H9 (cell line): ENCODE measurements around the gene TM9SF4. TPM values are rescaled to one million over a fixed set of nuclear protein-coding genes. Genes with fewer than 3 reads are reported as not detected.
A peak's percentile ranks its signal among the peaks of the same experiment; 100 is the strongest.

Experiments
- DNase-seq: peaks from one replicate; pipeline ENCODE4 v3.0.0-alpha.2; 2017
- H2AFZ ChIP-seq: one replicate; pipeline ENCODE4 v1.6.1; 2013; ENCODE audit warnings: mild to moderate bottlenecking, low read length, control low read depth, moderate library complexity
- H2AK5ac ChIP-seq: 2 replicates; pipeline ENCODE4 v1.6.1; 2013; ENCODE audit warnings: low read length, control low read depth, mixed read lengths; ENCODE audit not compliant: insufficient read length
- H2BK120ac ChIP-seq: one replicate; pipeline ENCODE4 v1.6.1; 2013; ENCODE audit warnings: low read depth, mild to moderate bottlenecking, low read length, control low read depth, inconsistent platforms; ENCODE audit not compliant: poor library complexity, severe bottlenecking
- H2BK12ac ChIP-seq: 2 replicates; pipeline ENCODE4 v1.6.1; 2013; ENCODE audit warnings: low read length, control low read depth, mixed read lengths, low read depth; ENCODE audit not compliant: insufficient read length
- H2BK15ac ChIP-seq: 2 replicates; pipeline ENCODE4 v1.6.1; 2013; ENCODE audit warnings: low read depth, low read length, control low read depth
- H2BK20ac ChIP-seq: one replicate; pipeline ENCODE4 v1.6.1; 2013; ENCODE audit warnings: low read depth, mild to moderate bottlenecking, low read length, control low read depth, inconsistent platforms; ENCODE audit not compliant: poor library complexity, severe bottlenecking
- H2BK5ac ChIP-seq: 2 replicates; pipeline ENCODE4 v1.6.1; 2013; ENCODE audit warnings: low read length, control low read depth, mixed read lengths; ENCODE audit not compliant: insufficient read length
- H3K14ac ChIP-seq: 2 replicates; pipeline ENCODE4 v1.6.1; 2013; ENCODE audit warnings: low read length, control low read depth; ENCODE audit not compliant: insufficient read depth
- H3K18ac ChIP-seq: 2 replicates; pipeline ENCODE4 v1.6.1; 2013; ENCODE audit warnings: low read depth, mild to moderate bottlenecking, mixed read lengths, low read length, control low read depth; ENCODE audit not compliant: insufficient read length
- H3K23ac ChIP-seq: 2 replicates; pipeline ENCODE4 v1.6.1; 2013; ENCODE audit warnings: low read length, control low read depth, mixed read lengths, low read depth; ENCODE audit not compliant: insufficient read length
- H3K23me2 ChIP-seq: 2 replicates; pipeline ENCODE4 v1.6.1; 2013; ENCODE audit warnings: low read depth, mild to moderate bottlenecking, mixed read lengths, low read length, control low read depth; ENCODE audit not compliant: insufficient read length, poor library complexity, severe bottlenecking
- H3K27ac ChIP-seq: 2 replicates; pipeline ENCODE4 v1.5.1; 2013; ENCODE audit warnings: low read length, control low read depth, mixed read lengths, low read depth; ENCODE audit not compliant: insufficient read length
- H3K27me3 ChIP-seq: 2 replicates; pipeline ENCODE4 v1.6.1; 2013; ENCODE audit warnings: low read length, control low read depth, inconsistent platforms; ENCODE audit not compliant: insufficient read depth
- H3K4ac ChIP-seq: 2 replicates; pipeline ENCODE4 v1.6.1; 2013; ENCODE audit warnings: low read depth, mild to moderate bottlenecking, control low read depth, inconsistent platforms, low read length, moderate library complexity
- H3K4me1 ChIP-seq: 2 replicates; pipeline ENCODE4 v1.6.1; 2013; ENCODE audit warnings: low read length, control low read depth, inconsistent platforms; ENCODE audit not compliant: insufficient read depth
- H3K4me2 ChIP-seq: 2 replicates; pipeline ENCODE4 v1.6.1; 2013; ENCODE audit warnings: low read length, control low read depth, mixed read lengths; ENCODE audit not compliant: insufficient read length, insufficient read depth
- H3K56ac ChIP-seq: 2 replicates; pipeline ENCODE4 v1.6.1; 2013; ENCODE audit warnings: low read depth, mild to moderate bottlenecking, mixed read lengths, low read length, control low read depth; ENCODE audit not compliant: insufficient read length
- H3K79me1 ChIP-seq: 2 replicates; pipeline ENCODE4 v1.6.1; 2013; ENCODE audit warnings: low read depth, mild to moderate bottlenecking, moderate library complexity, low read length, control low read depth, inconsistent platforms; ENCODE audit not compliant: insufficient read depth, poor library complexity, severe bottlenecking
- H3K79me2 ChIP-seq: 2 replicates; pipeline ENCODE4 v1.6.1; 2013; ENCODE audit warnings: low read length, control low read depth, inconsistent platforms; ENCODE audit not compliant: insufficient read depth
- H3K9ac ChIP-seq: 2 replicates; pipeline ENCODE4 v1.6.1; 2013; ENCODE audit warnings: low read length, control low read depth, mixed read lengths; ENCODE audit not compliant: insufficient read length; ENCODE audit errors: extremely low read depth
- H3K9me3 ChIP-seq: one replicate; pipeline ENCODE4 v1.6.1; 2013; ENCODE audit warnings: low read depth, low read length, inconsistent platforms; ENCODE audit not compliant: control insufficient read depth
- H3T11ph ChIP-seq: one replicate; pipeline ENCODE4 v1.6.1; 2013; ENCODE audit warnings: mild to moderate bottlenecking, low read length, control low read depth, inconsistent platforms
- H4K20me1 ChIP-seq: one replicate; pipeline ENCODE4 v1.6.1; 2013; ENCODE audit not compliant: control insufficient read depth, insufficient read length, insufficient read depth
- H4K5ac ChIP-seq: 2 replicates; pipeline ENCODE4 v1.6.1; 2013; ENCODE audit warnings: low read depth, mild to moderate bottlenecking, mixed read lengths, low read length, control low read depth; ENCODE audit not compliant: insufficient read length
- H4K8ac ChIP-seq: replicated peaks from 2 replicates; pipeline ENCODE4 v1.6.1; 2013; ENCODE audit warnings: low read length, control low read depth, mixed read lengths, low read depth; ENCODE audit not compliant: insufficient read length
- H4K91ac ChIP-seq: 2 replicates; pipeline ENCODE4 v1.6.1; 2013; ENCODE audit warnings: low read depth, mild to moderate bottlenecking, moderate library complexity, mixed read lengths, low read length, control low read depth; ENCODE audit not compliant: insufficient read length
- H3K27ac Mint-ChIP-seq, 3 experiments: 2 replicates in 2 of 3; 3 replicates in 1 of 3; pipeline ENCODE4 v1.8.0; 2020 to 2021; ENCODE audit warnings: mixed read lengths in 3 of 3, mild to moderate bottlenecking in 1 of 3, moderate library complexity in 1 of 3
- H3K27me3 Mint-ChIP-seq: 2 replicates; pipeline ENCODE4 v1.8.0; 2021; ENCODE audit warnings: low read depth, mild to moderate bottlenecking, moderate library complexity, mixed read lengths
- H3K36me3 Mint-ChIP-seq, 3 experiments: 2 replicates in 2 of 3; 3 replicates in 1 of 3; pipeline ENCODE4 v1.8.0; 2020 to 2021; ENCODE audit warnings: low read depth in 3 of 3, mixed read lengths in 3 of 3; ENCODE audit not compliant: insufficient read depth in 1 of 3
- H3K4me1 Mint-ChIP-seq, 2 experiments: 2 replicates each; pipeline ENCODE4 v1.8.0; 2020; ENCODE audit warnings: mixed read lengths in 2 of 2
- H3K4me3 Mint-ChIP-seq, 2 experiments: 2 replicates in 1 of 2; 3 replicates in 1 of 2; pipeline ENCODE4 v1.8.0; 2020 to 2021; ENCODE audit warnings: mild to moderate bottlenecking in 2 of 2, mixed read lengths in 2 of 2, moderate library complexity in 1 of 2
- H3K9me3 Mint-ChIP-seq, 2 experiments: 2 replicates in 1 of 2; 3 replicates in 1 of 2; pipeline ENCODE4 v1.8.0; 2020; ENCODE audit warnings: mild to moderate bottlenecking in 2 of 2, mixed read lengths in 2 of 2, moderate library complexity in 1 of 2
- WGBS: extraction: QIAGEN DNeasy Blood & Tissue Kit; methylation state at CpG from one replicate; pipeline ENCODE4 v1.1.7; 2013; ENCODE audit warnings: missing lambda C conversion rate, low lambda C conversion rate, mixed read lengths; ENCODE audit not compliant: insufficient read length; ENCODE audit errors: extremely low coverage; 5-methylcytosine and 5-hydroxymethylcytosine counted together
- long read RNA-seq: library from polyadenylated mRNA; unstranded; transcript quantifications from one replicate; pipeline ENCODE4 v2.0.0, GENCODE V29; 2020
- total RNA-seq: library from RNA; stranded (reverse); gene quantifications from 2 replicates; pipeline ENCODE4 v1.2.1, GENCODE V29; 2021
- TF ChIP-seq, protein P1 (sequence below): fragments of 200-600 bp; sonication (generic); conservative IDR thresholded peaks from 3 replicates; pipeline ENCODE4 v1.8.0; 2021; ENCODE audit warnings: antibody characterized with exemption, mild to moderate bottlenecking

The TM9SF4 gene, protein sequence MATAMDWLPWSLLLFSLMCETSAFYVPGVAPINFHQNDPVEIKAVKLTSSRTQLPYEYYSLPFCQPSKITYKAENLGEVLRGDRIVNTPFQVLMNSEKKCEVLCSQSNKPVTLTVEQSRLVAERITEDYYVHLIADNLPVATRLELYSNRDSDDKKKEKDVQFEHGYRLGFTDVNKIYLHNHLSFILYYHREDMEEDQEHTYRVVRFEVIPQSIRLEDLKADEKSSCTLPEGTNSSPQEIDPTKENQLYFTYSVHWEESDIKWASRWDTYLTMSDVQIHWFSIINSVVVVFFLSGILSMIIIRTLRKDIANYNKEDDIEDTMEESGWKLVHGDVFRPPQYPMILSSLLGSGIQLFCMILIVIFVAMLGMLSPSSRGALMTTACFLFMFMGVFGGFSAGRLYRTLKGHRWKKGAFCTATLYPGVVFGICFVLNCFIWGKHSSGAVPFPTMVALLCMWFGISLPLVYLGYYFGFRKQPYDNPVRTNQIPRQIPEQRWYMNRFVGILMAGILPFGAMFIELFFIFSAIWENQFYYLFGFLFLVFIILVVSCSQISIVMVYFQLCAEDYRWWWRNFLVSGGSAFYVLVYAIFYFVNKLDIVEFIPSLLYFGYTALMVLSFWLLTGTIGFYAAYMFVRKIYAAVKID
- total RNA-seq: 59.4 and 62.3 TPM in 2 replicates
- long read RNA-seq, full-length matches to known transcripts: 167 of 342 reads
- long read RNA-seq, partial matches to known transcripts: 29 of 342 reads
- long read RNA-seq, other reads (novel, unspliced or antisense): 146 of 342 reads

DNA sequence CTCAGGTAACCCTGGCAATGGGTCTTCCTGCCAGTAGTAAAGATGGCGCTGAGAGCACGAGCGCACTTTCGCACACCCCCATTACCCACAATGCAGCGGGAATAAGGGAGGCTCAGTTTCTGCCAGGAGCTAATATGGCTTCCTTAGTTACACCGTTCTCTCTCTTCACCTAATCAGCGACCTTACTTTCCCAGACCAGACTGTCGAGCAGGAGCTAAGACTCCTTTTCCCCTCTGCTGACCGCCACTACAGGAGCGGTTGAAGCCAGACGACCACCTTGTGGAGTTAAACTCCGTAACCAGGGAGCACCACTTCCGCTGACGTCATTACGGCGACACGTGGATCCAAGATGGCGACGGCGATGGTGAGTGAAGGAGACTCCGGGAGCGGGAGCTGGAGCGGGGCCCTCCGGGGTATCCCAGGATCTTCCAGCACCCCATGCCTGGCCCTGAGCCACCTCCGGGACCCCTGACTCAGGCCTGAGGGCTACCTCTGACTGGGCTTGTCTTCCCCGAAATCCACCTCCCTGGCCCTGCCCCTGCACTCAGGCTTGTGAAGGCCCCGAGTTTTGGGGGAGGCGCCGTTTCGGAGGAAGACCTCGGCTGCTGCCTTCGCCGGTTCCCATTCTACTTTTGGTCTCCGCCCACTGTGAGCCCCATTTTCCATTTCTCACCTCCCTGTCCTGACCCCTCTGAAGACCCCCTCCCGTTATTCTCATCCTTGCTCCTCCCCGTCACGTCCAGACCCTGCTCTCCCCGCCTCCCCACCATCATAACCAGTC is at the start of gene TM9SF4:
Gene TM9SF4 (plus strand): TSS at position 323 of the 781 bp plus-strand sequence. CDS start 27 bp downstream, at position 350.
- no peaks in the 10 kb centered on the region for H4K20me1 ChIP-seq
- no peak within 1 kb of the TSS for H4K8ac ChIP-seq

More for the DNA sequence above, at the start of gene TM9SF4:
- H2BK120ac ChIP-seq: peak within 1 kb of the TSS; percentile 95
- peak within 1 kb of the TSS; percentile 87 for H3K9ac ChIP-seq
- Mint-ChIP-seq H3K4me1 (peaks cover 9 to 15% of the 10 kb centered on the region in 2 experiments), H3K27ac (peak within 1 kb of the TSS; percentile 100), H3K4me3 (peak within 1 kb of the TSS; percentile 99), H3K36me3 (peaks cover 0 to 6% (median 4%) of the 10 kb centered on the region in 3 experiments; a peak in 4 of 7 replicates), H3K9me3 (no peaks in the 10 kb centered on the region), H3K27me3 (peaks cover 7% of the 10 kb centered on the region)
- H3K79me1 ChIP-seq: no peaks in the 10 kb centered on the region
- H3K18ac ChIP-seq: peak within 1 kb of the TSS; percentile 99
- peak within 1 kb of the TSS; percentile 92 for H2AFZ ChIP-seq
- H3K56ac ChIP-seq: peak within 1 kb of the TSS; percentile 63
- peak within 1 kb of the TSS; percentile 97 for H3T11ph ChIP-seq
- no peak within 1 kb of the TSS for H2AK5ac ChIP-seq
- peak within 1 kb of the TSS; percentile 36 for H2BK12ac ChIP-seq
- peak within 1 kb of the TSS; percentile 71 for H3K27ac ChIP-seq
- H3K14ac ChIP-seq: peak within 1 kb of the TSS; percentile 99
- no peak within 1 kb of the TSS; the same call in 1 of the 2 replicates for H3K4ac ChIP-seq
- peaks cover 6% of the 10 kb centered on the region for H3K23me2 ChIP-seq
- peak; percentile 96 for DNase-seq
- no peak within 1 kb of the TSS for H2BK20ac ChIP-seq
- H2BK5ac ChIP-seq: peak within 1 kb of the TSS; percentile 93
- WGBS: no CpG with 5 or more reads among the region's 38 CpGs
- H3K9me3 ChIP-seq: no peaks in the 10 kb centered on the region
- TF ChIP-seq, protein P1, sequence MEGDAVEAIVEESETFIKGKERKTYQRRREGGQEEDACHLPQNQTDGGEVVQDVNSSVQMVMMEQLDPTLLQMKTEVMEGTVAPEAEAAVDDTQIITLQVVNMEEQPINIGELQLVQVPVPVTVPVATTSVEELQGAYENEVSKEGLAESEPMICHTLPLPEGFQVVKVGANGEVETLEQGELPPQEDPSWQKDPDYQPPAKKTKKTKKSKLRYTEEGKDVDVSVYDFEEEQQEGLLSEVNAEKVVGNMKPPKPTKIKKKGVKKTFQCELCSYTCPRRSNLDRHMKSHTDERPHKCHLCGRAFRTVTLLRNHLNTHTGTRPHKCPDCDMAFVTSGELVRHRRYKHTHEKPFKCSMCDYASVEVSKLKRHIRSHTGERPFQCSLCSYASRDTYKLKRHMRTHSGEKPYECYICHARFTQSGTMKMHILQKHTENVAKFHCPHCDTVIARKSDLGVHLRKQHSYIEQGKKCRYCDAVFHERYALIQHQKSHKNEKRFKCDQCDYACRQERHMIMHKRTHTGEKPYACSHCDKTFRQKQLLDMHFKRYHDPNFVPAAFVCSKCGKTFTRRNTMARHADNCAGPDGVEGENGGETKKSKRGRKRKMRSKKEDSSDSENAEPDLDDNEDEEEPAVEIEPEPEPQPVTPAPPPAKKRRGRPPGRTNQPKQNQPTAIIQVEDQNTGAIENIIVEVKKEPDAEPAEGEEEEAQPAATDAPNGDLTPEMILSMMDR: no peak
- H3K27me3 ChIP-seq: no peaks in the 10 kb centered on the region
- 0 out of 2 replicates have a peak, but pooled peaks cover 3% of the 10 kb centered on the region for H3K4me1 ChIP-seq
- H3K4me2 ChIP-seq: peak within 1 kb of the TSS; percentile 36
- H2BK15ac ChIP-seq: no peak within 1 kb of the TSS
- H3K79me2 ChIP-seq: peaks cover 6% of the 10 kb centered on the region; the same call in 1 of the 2 replicates
- no peak within 1 kb of the TSS for H4K91ac ChIP-seq
- H4K5ac ChIP-seq: peak within 1 kb of the TSS; percentile 82
- no peak within 1 kb of the TSS for H3K23ac ChIP-seq
